B cell (primary cell): ENCODE measurements around the gene SPATA3. TPM values are rescaled to one million over a fixed set of nuclear protein-coding genes. Genes with fewer than 3 reads are reported as not detected.
A peak's percentile ranks its signal among the peaks of the same experiment; 100 is the strongest.

ENCODE experiments used
- ATAC-seq: fragments of 200-7000 bp; cut with Tn5 transposase; one replicate; pipeline ENCODE4 v1.10.0; 2021; ENCODE audit warnings: low read depth, mild to moderate bottlenecking, moderate number of reproducible peaks, moderate library complexity
- CTCF ChIA-PET: fragments of 350-600 bp; sonication (Branson Sonifier 250); formaldehyde crosslinking; loops from one replicate; lab custom pipeline; 2021; ENCODE audit warnings: antibody characterized with exemption, inconsistent platforms; lab: Charles Lee
- POLR2A ChIA-PET: fragments of 350-600 bp; sonication (Branson Sonifier 250); formaldehyde crosslinking; loops from one replicate; lab custom pipeline; 2021; ENCODE audit warnings: antibody characterized with exemption; lab: Charles Lee
- DNase-seq: peaks from one replicate; pipeline ENCODE4 v3.0.0; 2013
- H2AFZ ChIP-seq: 2 replicates; pipeline ENCODE4 v1.6.1; 2012; ENCODE audit warnings: mild to moderate bottlenecking, low read depth, low read length; ENCODE audit not compliant: insufficient read depth, poor library complexity, severe bottlenecking
- H3K27ac ChIP-seq, 2 donors: 1 replicate in 1 of 2; 2 replicates in 1 of 2; pipeline ENCODE4 v1.5.1; 2012 to 2013; ENCODE audit warnings: low read length in 2 of 2, mild to moderate bottlenecking in 2 of 2, moderate library complexity in 1 of 2
- H3K27me3 ChIP-seq, 4 experiments: fragments of 200-600 bp in 1 of 4; sonication (generic) in 1 of 4; replicated peaks in 1 of 4; 1 replicate in 2 of 4; 2 replicates in 2 of 4; pipeline versions ENCODE4 v1.6.1 to v1.7.0; 2013 to 2016; ENCODE audit warnings: low read length in 3 of 4, mild to moderate bottlenecking in 2 of 4, mixed read lengths in 1 of 4, moderate library complexity in 1 of 4; ENCODE audit not compliant: insufficient read depth in 4 of 4, control insufficient read depth in 3 of 4; ENCODE audit errors: control extremely low read depth in 1 of 4
- H3K36me3 ChIP-seq, 2 experiments: replicated peaks in 1 of 2; 1 replicate in 1 of 2; 2 replicates in 1 of 2; pipeline versions ENCODE4 v1.6.1 to v1.7.1; 2013; ENCODE audit warnings: low read length in 1 of 2; ENCODE audit not compliant: insufficient read depth in 2 of 2, control insufficient read depth in 1 of 2; ENCODE audit errors: control extremely low read depth in 1 of 2, extremely low read depth in 1 of 2
- H3K4me1 ChIP-seq, 2 donors: fragments of 200-600 bp in 1 of 2; sonication (generic) in 1 of 2; 1 replicate in 1 of 2; 2 replicates in 1 of 2; pipeline versions ENCODE4 v1.5.1 to v1.6.1; 2013 to 2017; ENCODE audit warnings: low read length in 2 of 2; ENCODE audit not compliant: control insufficient read depth in 2 of 2, insufficient read depth in 2 of 2
- H3K4me2 ChIP-seq: replicated peaks from 2 replicates; pipeline ENCODE3; 2012; ENCODE audit warnings: mild to moderate bottlenecking, low read depth, low read length; ENCODE audit not compliant: poor library complexity, severe bottlenecking
- H3K4me3 ChIP-seq, 5 experiments: fragments of 200-600 bp in 1 of 5; sonication (generic) in 1 of 5; 1 replicate in 3 of 5; 2 replicates in 2 of 5; pipeline versions ENCODE4 v1.5.1 to v1.7.0; 2011 to 2016; ENCODE audit warnings: low read length in 4 of 5, mild to moderate bottlenecking in 4 of 5, low read depth in 2 of 5, control low read depth in 1 of 5, moderate library complexity in 1 of 5; ENCODE audit not compliant: insufficient read depth in 1 of 5; ENCODE audit errors: control extremely low read depth in 1 of 5, extremely low read depth in 1 of 5
- H3K79me2 ChIP-seq: fragments of 200-600 bp; sonication (generic); one replicate; pipeline ENCODE4 v1.6.0; 2016; ENCODE audit warnings: low read length; ENCODE audit not compliant: control insufficient read depth, insufficient read depth
- H3K9ac ChIP-seq: fragments of 200-600 bp; sonication (generic); 2 replicates; pipeline ENCODE4 v1.6.1; 2017; ENCODE audit warnings: mild to moderate bottlenecking, low read length, moderate library complexity
- H3K9me3 ChIP-seq, 3 donors: one replicate each; pipeline versions ENCODE4 v1.6.1 to v1.7.1; 2013; ENCODE audit warnings: low read length in 2 of 3; ENCODE audit not compliant: control insufficient read depth in 2 of 3, insufficient read depth in 1 of 3; ENCODE audit errors: control extremely low read depth in 1 of 3
- H4K20me1 ChIP-seq: 2 replicates; pipeline ENCODE4 v1.6.0; 2012; ENCODE audit warnings: mild to moderate bottlenecking, low read length; ENCODE audit not compliant: insufficient read depth, control insufficient read depth, poor library complexity, severe bottlenecking
- H3K27ac Mint-ChIP-seq: one replicate; pipeline ENCODE4 v1.8.0; 2021; ENCODE audit warnings: mixed read lengths
- H3K27me3 Mint-ChIP-seq: one replicate; pipeline ENCODE4 v1.8.0; 2021; ENCODE audit warnings: mixed read lengths
- H3K4me1 Mint-ChIP-seq: one replicate; pipeline ENCODE4 v1.8.0; 2021; ENCODE audit warnings: mixed read lengths
- H3K4me3 Mint-ChIP-seq: one replicate; pipeline ENCODE4 v1.8.0; 2021; ENCODE audit warnings: mixed read lengths
- H3K9me3 Mint-ChIP-seq: one replicate; pipeline ENCODE4 v1.8.0; 2022; ENCODE audit warnings: mixed read lengths; ENCODE audit not compliant: insufficient read depth
- EZH2 ChIP-seq: IDR thresholded peaks from 2 replicates; pipeline ENCODE4 v1.6.1; 2012; ENCODE audit warnings: borderline replicate concordance, low read depth, mild to moderate bottlenecking, moderate library complexity, low read length; ENCODE audit not compliant: insufficient read depth, poor library complexity, severe bottlenecking
- WGBS: methylation state at CpG from one replicate; pipeline ENCODE4 v1.1.5; 2013; ENCODE audit warnings: missing lambda C conversion rate; ENCODE audit not compliant: insufficient coverage; 5-methylcytosine and 5-hydroxymethylcytosine counted together
- intact Hi-C: fragments of 100-400 bp; cut with micrococcal nuclease; formaldehyde crosslinking; loops from one replicate; pipeline ENCODE4 v1.10.0; 2022
- polyA plus RNA-seq: library from polyadenylated mRNA; depleted of rRNA; stranded (reverse); fragments of >200 nt; gene quantifications from 2 replicates; pipeline ENCODE4 v1.2.3, GENCODE V29; 2012
- total RNA-seq, 2 donors: library from RNA; stranded (reverse); fragments of 120-200 nt in 1 of 2; gene quantifications; 1 replicate in 1 of 2; 2 replicates in 1 of 2; pipeline versions ENCODE4 v1.2.3 to v1.2.4, GENCODE V29; 2013 to 2022
- TF ChIP-seq, protein P1 (sequence below): fragments of 200-600 bp; IDR thresholded peaks from one replicate; pipeline ENCODE4 v1.8.0; 2022; ENCODE audit warnings: antibody characterized with exemption, mild to moderate bottlenecking

Gene SPATA3
- total and polyA plus RNA-seq, 2 donors (not counting 1 experiment from before 2014, with no cell fraction given): not detected

DNA sequence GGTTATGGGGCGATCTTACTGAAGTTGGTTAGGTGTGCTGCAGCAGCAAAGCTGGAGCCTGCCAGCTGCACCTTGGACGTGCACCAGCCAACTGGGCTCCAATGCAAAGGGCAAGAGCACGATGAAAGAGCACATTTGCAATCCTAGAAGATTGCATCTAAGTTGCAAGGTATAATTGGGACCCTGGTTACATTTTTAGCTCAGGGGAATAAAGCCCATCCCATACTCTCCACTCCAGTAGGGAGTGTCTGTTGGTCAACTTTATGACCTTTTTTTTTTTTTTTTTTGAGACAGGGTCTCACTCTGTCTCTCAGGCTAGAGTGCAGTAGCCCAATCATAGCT, 48.7 kb upstream of the SPATA3 start:
- ATAC-seq (no peak), DNase-seq (no peak)
- Histone ChIP-seq H4K20me1 (no peaks in the 10 kb centered on the region), H2AFZ (no peak overlapping the region), H3K4me2 (no peak overlapping the region), H3K79me2 (no peaks in the 10 kb centered on the region), H3K27ac (no peak overlapping the region), H3K4me3 (no peak overlapping the region), H3K9me3 (no peaks in the 10 kb centered on the region), H3K9ac (no peak overlapping the region), H3K27me3 (peaks cover 0 to 6% (median 2%) of the 10 kb centered on the region in 4 experiments), H3K4me1 (peaks cover 0 to 19% of the 10 kb centered on the region in 2 donors), H3K36me3 (no peaks in the 10 kb centered on the region)
- intact Hi-C loops: no loop called here
- no peak overlapping the region for H3K27ac Mint-ChIP-seq
- H3K4me3 Mint-ChIP-seq: no peak overlapping the region
- 89% methylated on average over 3 of the region's 3 CpGs for WGBS
- H3K4me1 Mint-ChIP-seq: peaks cover 18% of the 10 kb centered on the region
- POLR2A ChIA-PET: no interaction called here
- TF ChIP-seq, protein P1, sequence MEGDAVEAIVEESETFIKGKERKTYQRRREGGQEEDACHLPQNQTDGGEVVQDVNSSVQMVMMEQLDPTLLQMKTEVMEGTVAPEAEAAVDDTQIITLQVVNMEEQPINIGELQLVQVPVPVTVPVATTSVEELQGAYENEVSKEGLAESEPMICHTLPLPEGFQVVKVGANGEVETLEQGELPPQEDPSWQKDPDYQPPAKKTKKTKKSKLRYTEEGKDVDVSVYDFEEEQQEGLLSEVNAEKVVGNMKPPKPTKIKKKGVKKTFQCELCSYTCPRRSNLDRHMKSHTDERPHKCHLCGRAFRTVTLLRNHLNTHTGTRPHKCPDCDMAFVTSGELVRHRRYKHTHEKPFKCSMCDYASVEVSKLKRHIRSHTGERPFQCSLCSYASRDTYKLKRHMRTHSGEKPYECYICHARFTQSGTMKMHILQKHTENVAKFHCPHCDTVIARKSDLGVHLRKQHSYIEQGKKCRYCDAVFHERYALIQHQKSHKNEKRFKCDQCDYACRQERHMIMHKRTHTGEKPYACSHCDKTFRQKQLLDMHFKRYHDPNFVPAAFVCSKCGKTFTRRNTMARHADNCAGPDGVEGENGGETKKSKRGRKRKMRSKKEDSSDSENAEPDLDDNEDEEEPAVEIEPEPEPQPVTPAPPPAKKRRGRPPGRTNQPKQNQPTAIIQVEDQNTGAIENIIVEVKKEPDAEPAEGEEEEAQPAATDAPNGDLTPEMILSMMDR: no peak
- TF ChIP-seq EZH2: no peak
- H3K9me3 Mint-ChIP-seq: no peaks in the 10 kb centered on the region
- CTCF ChIA-PET: interaction anchor here (1.2 kb wide), 1 partner anchor 123 kb away, joined by 5 read pairs; no protein-coding TSS in a partner anchor
- H3K27me3 Mint-ChIP-seq: peaks cover 11% of the 10 kb centered on the region

- Histone ChIP-seq H3K9me3 (no peaks in the 10 kb centered on the region), H3K36me3 (no peaks in the 10 kb centered on the region), H3K9ac (no peak overlapping the region), H2AFZ (peak overlapping the region; percentile 62), H3K27me3 (peaks cover 0 to 6% (median 0%) of the 10 kb centered on the region in 4 experiments), H3K27ac (no peak overlapping the region), H3K4me3 (no peak overlapping the region), H4K20me1 (no peaks in the 10 kb centered on the region), H3K79me2 (no peaks in the 10 kb centered on the region), H3K4me1 (peaks cover 0 to 19% of the 10 kb centered on the region in 2 donors), H3K4me2 (no peak overlapping the region)
- H3K9me3 Mint-ChIP-seq: no peaks in the 10 kb centered on the region
- TF ChIP-seq EZH2: no peak
- TF ChIP-seq, protein P1: no peak
- no peak overlapping the region for H3K27ac Mint-ChIP-seq
- peaks cover 17% of the 10 kb centered on the region for H3K4me1 Mint-ChIP-seq
- ChIA-PET POLR2A (no interaction called here), CTCF (interaction anchor here (1.2 kb wide), 1 partner anchor 124 kb away, joined by 5 read pairs; no protein-coding TSS in a partner anchor)
- DNase-seq (no peak), ATAC-seq (no peak)
- WGBS: 38% methylated on average over 9 of the region's 10 CpGs
- intact Hi-C loops: no loop called here
- peaks cover 9% of the 10 kb centered on the region for H3K27me3 Mint-ChIP-seq
- no peak overlapping the region for H3K4me3 Mint-ChIP-seq
These were observed 48.0 kb upstream of the SPATA3 start for GRCh38 chr2:230947908-230948365.
